ENCODE data around the gene CSPG4.

DNA sequence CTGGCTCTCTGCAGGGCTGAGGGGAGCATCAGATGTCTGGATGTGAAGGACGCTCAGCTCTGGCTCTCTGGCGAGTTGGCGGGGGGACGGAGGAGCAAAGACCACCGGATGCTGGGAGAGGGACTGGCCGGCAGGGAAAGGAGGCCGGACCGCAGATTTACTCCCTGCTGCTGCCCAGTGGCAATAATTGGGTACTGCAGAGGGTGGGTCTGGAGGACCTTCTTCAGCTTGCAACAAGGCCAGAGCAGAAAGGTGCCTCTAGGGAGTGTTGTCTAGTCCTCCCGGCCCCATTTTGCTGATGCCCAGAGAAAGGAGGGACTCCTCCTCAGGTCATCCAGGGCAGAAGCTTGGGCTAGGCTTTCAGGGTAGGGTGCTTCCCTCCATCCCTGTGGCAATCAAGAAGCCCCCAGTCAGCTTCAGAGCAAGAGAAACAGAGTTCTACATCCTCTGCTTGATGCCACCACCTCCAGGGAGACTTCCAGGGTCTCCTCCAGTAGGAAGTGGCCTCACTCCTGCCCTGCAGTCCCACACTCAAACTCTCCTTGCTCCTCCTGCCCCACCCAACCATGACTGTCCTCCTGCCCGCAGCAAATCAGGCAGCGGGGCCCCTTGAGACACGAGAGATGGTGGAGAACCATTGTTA is 20.3 kb upstream of the CSPG4 start:
- TF ChIP-seq POLR2A (IDR thresholded peaks at IDR 0.05) (no peak), EP300 (IDR thresholded peaks at IDR 0.05; ENCODE audit: low read depth) (no peak), POLR2AphosphoS5 (IDR thresholded peaks at IDR 0.05) (no peak)
- TF ChIP-seq, protein P1, sequence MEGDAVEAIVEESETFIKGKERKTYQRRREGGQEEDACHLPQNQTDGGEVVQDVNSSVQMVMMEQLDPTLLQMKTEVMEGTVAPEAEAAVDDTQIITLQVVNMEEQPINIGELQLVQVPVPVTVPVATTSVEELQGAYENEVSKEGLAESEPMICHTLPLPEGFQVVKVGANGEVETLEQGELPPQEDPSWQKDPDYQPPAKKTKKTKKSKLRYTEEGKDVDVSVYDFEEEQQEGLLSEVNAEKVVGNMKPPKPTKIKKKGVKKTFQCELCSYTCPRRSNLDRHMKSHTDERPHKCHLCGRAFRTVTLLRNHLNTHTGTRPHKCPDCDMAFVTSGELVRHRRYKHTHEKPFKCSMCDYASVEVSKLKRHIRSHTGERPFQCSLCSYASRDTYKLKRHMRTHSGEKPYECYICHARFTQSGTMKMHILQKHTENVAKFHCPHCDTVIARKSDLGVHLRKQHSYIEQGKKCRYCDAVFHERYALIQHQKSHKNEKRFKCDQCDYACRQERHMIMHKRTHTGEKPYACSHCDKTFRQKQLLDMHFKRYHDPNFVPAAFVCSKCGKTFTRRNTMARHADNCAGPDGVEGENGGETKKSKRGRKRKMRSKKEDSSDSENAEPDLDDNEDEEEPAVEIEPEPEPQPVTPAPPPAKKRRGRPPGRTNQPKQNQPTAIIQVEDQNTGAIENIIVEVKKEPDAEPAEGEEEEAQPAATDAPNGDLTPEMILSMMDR (IDR thresholded peaks at IDR 0.05) = peak; percentile 88 to 94 (median 92)
